Cerebellar nuclear complex (tissue), 1 donor: Measurements from ENCODE around the gene SLC16A3.
"Not testable (repeated sequence)": the region's sequence is repeated elsewhere in the genome, so short reads cannot be mapped to it uniquely, and the experiment has no call there.

Experiments
- DNase-seq, 2 experiments: peaks; one replicate each; lab custom pipeline; 2025; lab: John Stamatoyannopoulos, UW

The SLC16A3 gene

DNA sequence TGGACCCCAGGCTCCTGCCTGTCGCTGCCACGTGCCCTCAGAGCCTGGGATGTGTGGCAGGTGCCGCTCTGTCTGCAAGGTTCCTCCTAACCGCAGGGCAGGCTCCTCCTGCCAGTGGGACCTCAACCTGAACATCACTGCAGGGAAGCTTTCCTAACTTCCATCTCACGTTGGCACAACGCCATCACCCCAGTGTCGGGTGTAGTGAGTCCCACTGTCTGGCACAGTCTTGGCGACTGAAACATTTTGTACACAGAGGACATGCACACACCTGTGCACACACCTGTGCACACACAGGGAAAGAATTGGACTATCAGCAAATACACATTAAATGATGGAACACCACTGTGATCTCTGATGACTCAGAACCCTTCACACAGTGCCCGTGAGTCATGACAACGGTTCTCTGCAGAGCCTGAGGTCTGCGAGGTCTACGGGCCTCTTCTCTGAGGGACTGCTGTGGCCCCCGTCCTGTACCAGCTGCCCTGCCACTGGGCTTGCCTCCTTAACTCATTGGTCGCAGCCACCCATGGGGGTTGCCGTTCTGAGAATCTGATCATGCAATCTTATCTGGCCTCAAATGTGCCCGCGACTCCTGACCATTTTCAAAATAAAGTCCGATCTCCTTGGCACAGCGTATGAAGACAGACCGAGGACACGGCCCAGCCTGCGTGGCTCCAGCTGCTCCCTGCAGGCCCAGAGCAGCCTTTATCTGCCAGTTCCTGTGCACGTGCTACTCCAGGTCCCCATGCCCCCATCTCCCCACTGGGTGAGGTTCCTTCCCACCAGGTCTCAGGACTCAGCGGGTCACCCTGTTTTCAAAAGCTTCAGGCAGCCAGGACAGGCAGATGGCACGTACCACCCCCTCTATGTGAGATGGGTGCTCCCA is 23.8 kb upstream of the SLC16A3 start:
- no peak for DNase-seq

DNA sequence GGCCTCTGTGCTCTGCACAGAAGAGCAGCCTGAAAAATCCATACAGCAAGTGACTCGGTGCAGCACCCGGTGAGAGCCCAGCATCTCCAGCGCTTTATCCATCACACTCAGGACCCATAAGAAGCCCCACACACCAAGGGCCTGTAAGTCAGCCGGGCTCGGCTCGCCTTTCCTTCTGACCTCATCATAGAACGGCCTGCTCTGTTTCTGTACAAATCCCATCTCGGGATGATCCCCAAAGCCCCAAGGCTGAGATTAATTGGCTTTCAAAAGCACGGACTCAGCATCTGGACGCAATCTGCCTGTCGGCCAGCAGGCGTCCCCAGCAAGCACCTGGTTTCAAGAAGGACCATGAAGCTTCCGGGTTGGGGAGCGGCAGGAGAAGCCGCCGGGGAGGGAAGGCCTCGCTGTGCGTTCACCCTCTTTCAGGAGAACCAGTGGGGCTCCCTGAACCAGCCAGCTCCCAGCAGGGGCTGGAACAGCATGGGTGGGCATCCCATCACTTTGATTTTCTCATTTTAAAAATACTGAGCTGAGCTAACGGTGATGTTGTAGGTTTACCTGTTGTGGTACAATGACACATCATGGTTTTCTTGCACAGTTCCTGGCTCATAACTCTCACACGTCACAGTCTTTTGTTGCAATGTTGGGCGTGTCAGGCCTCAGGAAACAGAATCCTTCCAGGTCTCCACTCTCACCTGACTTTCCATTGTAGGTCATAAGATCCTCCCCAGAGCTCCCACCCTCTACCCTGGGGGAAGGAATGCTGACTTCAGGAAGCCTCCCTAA is 22.9 kb upstream of the SLC16A3 start:
- peak in 1 of 2 experiments; percentile 69 for DNase-seq

DNA sequence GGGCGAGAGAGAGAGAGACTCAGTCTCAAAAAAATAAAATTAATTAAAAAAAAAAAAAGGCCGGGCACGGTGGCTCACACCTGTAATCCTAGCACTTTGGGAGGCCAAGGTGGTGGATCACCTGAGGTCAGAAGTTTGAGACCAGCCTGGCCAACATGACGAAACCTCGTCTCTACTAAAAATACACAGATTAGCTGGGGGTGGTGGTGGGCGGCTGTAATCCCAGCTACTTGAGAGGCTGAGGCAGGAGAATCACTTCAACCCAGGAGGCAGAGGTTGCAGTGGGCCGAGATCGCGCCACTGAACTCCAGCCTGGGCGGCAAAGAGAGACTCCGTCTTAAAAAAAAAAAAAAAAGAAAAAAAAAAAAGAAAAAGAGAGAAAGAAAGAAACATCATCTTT is 18.2 kb upstream of the SLC16A3 start:
- not testable (repeated sequence) for DNase-seq

DNA sequence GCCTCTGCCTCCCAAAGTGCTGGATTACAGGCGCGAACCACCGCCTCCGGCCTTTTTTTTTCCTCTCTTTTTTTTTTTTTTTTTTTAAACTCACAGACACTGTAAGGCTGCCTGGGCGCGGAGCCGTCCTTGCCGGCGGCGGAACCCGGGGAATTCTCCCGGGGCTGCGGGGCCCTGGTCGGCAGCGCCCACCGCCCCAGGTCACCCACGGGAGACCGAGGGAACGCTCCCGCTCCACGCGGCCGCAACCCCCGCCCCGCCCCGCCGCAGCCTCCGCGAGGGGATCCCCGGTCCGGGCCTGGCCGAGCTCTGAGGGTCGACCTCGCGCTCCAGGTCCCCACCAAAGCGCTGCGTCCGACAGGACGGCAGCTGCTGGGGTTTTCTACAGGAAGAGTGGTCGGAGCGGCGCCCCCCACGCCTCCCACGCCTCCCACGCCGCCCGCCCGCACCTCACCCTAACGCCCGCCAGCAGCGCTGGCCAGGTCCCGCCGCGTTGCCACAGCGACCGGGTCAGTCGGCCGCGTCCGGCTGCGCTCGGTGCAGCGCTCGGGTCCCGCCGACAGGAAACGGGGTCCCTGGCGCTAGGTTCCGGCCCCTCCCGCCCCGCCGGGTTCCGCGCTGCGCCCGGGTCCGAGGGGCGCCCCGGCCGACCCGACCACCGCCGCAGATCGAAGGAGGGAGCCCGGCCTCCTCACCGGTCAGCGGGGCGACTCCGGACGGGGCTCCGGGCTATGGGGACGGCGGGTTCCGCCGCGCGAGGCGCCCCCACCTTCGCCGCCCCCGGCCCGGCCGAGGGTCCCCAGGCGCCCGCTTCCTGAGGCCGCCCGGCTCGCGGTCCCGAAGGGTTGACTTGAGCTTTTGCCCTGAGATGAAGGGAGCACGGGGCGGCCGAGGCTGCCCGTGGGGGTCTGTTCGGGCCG is 16.3 kb upstream of the SLC16A3 start, which contains the start of gene CCDC57:
CCDC57 (minus strand) TSS at position 512 of the 920 bp plus-strand sequence. CDS start 10,898 bp downstream, outside the sequence.
- no peak for DNase-seq

DNA sequence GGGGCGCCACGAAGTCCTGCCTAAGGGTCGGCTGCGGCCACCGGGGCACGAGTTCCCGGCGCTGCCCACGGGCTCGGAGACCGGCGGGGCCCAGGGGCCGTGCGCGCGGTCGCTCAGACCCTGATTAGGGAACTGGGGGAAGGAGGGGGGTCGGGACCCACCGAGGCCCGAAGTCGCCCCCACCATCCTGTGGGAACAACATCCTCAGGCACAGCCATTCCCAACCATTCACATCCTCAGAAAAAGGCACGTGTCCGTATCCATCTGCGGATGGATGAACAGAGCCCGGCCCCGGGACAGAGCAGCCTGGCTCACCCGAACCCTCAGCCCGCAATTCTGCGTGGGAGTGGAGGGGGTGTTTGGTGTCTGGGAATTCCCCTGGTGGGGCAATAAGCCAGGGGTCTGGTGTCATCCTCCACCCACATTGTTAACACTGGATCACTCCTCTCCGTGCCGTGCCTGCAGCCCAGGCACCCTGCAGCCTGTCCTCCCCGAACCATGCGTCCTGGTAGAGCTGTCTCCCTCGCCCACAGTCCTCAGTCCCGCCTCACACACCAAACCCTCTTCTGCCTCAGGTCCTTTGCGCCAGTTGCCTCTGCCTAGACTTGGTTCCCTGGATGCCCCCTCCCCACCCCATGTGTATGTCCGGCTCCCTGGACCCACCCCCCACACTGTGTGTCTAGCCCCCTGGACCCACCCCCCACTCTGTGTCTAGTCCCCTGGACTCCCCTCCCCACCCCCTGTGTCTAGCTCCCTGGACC is 15.4 kb upstream of the SLC16A3 start:
- peak in 1 of 2 experiments; percentile 42 for DNase-seq

- no peak for DNase-seq
These were observed 14.7 kb upstream of the SLC16A3 start for GRCh38 chr17:82214012-82214628.

DNA sequence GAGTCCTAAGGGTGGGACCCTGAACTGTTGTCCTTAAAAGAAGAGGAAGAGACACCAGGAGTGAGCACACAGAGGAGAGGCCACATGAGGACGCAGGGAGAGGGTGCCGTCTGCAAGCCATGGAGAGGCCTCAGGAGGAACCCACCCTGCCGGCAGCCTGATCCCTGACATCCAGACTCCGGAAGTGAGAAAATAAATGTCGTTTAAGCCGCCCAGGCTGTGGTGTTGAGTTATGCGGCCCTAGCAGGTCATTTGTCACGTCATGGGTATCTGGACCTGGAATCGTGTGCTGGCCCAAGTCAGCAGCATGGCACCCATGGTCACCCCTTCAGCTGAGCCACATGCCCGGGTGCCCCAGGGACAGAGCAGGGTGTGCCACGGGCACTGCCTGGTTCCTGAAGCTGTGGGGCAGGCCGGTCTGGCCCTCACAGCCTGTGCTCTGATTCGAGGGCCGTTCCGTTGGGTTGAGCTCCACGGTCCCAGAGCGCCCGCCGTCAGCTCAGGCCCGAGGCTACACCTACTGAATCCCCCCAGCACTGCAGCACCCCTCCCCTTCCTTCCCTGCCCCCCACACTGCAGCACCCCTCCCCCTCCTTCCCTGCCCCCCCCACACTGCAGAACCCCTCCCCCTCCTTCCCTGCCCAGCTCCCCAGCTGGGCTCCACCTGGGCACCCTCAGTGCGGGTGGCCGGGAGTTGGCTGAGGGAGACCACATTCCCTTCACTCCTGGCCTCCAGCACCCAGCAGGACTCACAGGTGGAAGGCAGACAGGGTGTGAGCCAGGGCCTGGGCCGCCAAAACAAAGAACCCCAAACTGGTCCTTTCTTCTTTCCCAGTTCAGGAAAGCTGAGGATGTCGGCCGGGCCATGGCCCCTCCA is 13.5 kb upstream of the SLC16A3 start:
- no peak for DNase-seq

GRCh38 chr17:82215972-82216300 is 12.9 kb upstream of the SLC16A3 start:
- no peak for DNase-seq

GRCh38 chr17:82216301-82217119 is 12.3 kb upstream of the SLC16A3 start:
- DNase-seq, result no peak

- no peak for DNase-seq
These were observed 11.7 kb upstream of the SLC16A3 start for GRCh38 chr17:82217120-82217529.

DNA sequence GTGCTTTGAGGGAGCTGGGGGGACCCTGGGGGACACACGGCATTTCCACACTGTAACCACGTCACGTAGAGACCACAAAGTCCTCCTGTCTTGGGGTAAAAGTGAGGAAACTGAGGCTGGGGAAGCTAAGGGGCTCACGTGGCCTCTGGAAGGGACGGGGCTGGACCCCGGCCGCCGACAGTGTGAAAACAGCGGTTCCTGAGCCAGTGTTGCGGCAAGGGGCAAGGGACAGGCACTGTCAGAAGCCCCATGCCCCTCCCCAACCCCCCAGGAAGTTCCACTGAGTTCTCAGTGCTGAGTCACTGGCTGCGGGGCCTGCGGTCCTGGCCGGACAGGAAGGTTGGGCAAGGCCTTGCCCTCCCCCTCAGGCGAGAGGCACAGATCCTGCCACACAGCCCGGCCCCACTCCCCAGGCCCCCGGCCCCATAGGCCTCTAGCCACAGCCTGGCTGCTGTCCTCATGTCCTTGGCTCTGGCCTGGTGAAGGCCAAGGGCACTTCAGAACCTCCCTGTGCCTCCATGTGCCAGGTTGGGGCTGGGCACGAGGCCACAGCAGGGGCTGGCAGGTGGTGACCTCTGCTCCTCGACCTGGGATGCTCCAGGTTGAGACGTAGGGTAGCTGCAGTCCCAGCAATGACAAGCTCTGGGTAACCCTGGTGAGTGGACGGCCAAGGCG is 11.2 kb upstream of the SLC16A3 start:
- no peak for DNase-seq

DNA sequence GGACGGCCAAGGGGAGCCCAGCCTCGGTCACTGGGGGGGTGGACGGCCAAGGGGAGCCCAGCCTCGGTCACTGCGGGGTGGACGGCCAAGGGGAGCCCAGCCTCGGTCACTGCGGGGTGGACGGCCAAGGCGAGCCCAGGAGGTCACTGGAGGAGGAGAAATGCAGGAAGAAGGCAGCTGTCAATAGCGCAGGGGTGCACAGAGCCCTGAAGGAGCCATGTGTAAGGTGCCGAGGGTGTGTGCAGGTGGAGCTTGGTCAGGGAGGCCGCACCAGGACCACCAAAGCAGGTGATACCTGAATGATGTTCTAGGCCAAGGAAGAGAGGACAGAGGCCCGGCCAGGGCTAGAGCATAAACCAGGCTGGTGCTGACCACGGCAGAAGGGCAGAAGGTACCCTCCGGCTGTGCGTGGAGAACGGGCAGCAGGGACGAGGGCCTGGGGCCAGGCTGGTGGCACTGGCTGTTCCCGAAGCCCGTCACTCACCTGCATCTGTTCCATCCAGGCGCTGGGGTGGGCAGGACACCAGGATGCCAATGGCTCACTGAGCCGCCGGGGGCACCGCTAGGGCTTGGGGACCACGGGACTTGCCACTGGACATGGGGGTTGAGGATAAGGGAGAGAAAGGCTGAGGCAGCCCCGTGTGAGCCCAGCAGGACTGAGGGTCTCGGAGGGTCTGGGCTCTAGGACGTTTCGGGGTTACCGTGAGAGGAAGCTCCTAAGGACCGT is 10.3 kb upstream of the SLC16A3 start:
- no peak for DNase-seq

GRCh38 chr17:82219083-82219482 is 9.8 kb upstream of the SLC16A3 start:
- no peak for DNase-seq

DNA sequence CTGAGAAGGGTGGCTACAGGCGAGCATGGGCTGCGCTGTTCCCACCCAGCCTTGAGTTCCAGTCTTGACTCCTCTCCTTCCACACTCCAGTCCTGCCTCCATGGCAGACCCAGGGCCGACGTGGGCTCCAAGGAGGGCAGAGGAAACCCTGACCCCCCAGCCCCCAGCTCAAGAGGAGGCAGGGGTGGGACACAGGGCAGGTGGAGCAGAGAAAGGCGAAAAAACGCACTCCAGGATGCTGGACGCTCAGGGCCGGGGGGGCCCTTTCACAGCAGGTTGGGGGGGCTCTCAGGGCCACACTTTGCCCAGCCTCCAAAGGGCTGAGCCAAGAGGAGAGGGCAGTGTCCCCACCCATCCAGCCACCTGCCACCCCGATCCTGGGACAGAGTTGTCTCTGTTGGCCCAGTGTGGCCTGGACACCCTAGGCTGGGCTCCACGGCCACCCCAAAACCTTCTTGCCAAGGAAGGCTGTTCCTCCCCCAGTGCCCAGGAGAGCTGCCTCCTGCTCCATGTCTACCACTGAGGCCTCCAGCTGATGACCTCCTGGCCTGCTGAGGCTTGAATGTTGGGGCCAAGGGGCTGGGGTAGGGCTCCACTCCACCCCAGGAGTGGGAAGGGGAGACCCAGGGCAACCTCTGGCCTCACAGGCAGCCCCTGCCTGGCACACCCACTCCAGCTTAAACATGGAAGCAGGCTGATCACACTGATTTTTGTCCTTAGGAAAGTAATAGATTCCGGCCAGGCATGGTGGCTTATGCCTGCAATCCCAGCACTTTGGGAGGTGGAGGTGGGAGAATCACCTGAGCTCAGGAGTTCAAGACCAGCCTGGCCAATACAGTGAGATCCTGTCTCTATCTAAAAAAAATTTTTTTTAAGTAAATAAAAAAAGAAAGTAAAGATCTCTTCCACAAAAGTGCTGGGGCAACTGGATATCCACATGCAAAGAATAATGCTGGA is 8.8 kb upstream of the SLC16A3 start:
- DNase-seq, result no peak

DNA sequence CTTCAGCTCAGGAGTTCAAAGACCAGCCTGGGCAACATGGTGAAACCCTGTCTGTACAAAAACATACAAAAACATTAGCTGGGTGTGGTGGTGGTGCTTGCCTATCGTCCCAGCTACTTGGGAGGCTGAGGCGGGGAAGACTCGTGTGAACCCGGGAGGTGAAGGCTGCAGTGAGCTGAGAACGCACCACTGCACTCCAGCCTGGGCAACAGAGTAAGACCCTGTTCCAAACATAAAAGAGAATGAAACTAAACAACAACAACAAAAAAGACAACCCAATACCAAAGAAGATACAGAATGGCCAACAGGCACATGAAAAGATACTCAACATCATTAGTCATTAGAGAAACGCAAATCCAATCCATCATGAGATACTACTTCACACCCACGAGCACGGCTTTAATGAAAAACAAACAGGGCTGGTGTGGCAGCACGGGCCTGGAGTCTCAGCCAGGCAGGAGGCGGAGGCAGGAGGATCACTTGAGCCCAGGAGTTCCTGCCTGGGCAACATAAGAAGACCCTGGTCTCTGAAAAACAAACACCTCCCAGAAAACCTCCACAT is 7.4 kb upstream of the SLC16A3 start:
- no peak for DNase-seq

DNA sequence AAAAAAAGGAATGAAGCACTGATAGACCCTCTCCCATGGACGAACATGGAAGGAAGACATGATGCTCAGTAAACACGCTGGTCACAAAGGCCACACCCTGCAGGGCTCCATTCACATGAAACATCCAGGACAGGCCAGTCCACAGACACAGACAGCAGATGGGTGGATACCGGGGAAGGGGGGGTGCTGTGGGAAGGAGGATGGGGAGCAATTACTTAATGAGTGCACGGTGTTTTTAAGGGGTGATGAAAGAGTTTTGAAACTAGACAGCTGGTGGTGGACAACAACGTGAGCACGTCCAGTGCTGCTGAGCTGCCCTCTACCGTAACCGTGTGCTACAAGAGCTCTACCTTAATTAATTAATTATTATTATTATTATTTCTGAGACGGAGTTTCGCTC is 6.0 kb upstream of the SLC16A3 start:
- DNase-seq, result no peak
